SH-SY5Y (cell line): ENCODE measurements around the gene RTF2.

Experiments
- GATA2 ChIP-seq: IDR thresholded peaks from 2 replicates; pipeline ENCODE4 v1.6.1; 2011; ENCODE audit warnings: mild to moderate bottlenecking, low read depth, low read length
- GATA3 ChIP-seq: IDR thresholded peaks from 2 replicates; pipeline ENCODE4 v1.6.1; 2011; ENCODE audit warnings: low read depth, mild to moderate bottlenecking, low read length, moderate library complexity

- TF ChIP-seq GATA2 (no peak), GATA3 (no peak)
These were observed 45.6 kb upstream of the RTF2 start for GRCh38 chr20:56422824-56423189.
